Lung (tissue), 12 donors: Measurements from ENCODE around the gene CPNE7. TPM values are rescaled to one million over a fixed set of nuclear protein-coding genes. Genes with fewer than 3 reads are reported as not detected.
"Not testable (repeated sequence)": the region's sequence is repeated elsewhere in the genome, so short reads cannot be mapped to it uniquely, and the experiment has no call there.

Experiments used
- ATAC-seq: fragments of 200-7000 bp; cut with Tn5 transposase; one replicate; pipeline ENCODE4 v1.9.1; 2020; ENCODE audit warnings: moderate number of reproducible peaks; ENCODE audit not compliant: insufficient read depth, low FRiP score
- DNase-seq, 3 donors: peaks; one replicate each; pipeline ENCODE4 v3.0.0-alpha.2; 2013 to 2017
- H3K27ac ChIP-seq, 2 donors: one replicate each; pipeline ENCODE4 v1.5.1; 2013; ENCODE audit warnings: mild to moderate bottlenecking in 2 of 2, moderate library complexity in 2 of 2, control low read depth in 1 of 2, inconsistent platforms in 1 of 2, low read depth in 1 of 2, low read length in 1 of 2
- H3K27me3 ChIP-seq, 3 donors: one replicate each; pipeline ENCODE4 v1.5.1; 2013; ENCODE audit warnings: low read length in 2 of 3; ENCODE audit not compliant: control insufficient read depth in 3 of 3, insufficient read depth in 3 of 3
- H3K36me3 ChIP-seq, 4 donors: one replicate each; pipeline ENCODE4 v1.5.1; 2013; ENCODE audit warnings: low read length in 4 of 4, mild to moderate bottlenecking in 1 of 4, moderate library complexity in 1 of 4; ENCODE audit not compliant: control insufficient read depth in 4 of 4, insufficient read depth in 4 of 4
- H3K4me1 ChIP-seq, 5 donors: one replicate each; pipeline ENCODE4 v1.5.1; 2013; ENCODE audit warnings: low read length in 5 of 5, mild to moderate bottlenecking in 2 of 5, moderate library complexity in 1 of 5; ENCODE audit not compliant: control insufficient read depth in 5 of 5, insufficient read depth in 5 of 5
- H3K4me3 ChIP-seq: one replicate; pipeline ENCODE4 v1.5.1; 2013; ENCODE audit warnings: mild to moderate bottlenecking, control low read depth, moderate library complexity
- H3K9ac ChIP-seq, 2 donors: one replicate each; pipeline ENCODE4 v1.5.1; 2013; ENCODE audit warnings: low read length in 2 of 2, control low read depth in 1 of 2; ENCODE audit not compliant: insufficient read depth in 1 of 2
- H3K9me3 ChIP-seq, 4 donors: one replicate each; pipeline ENCODE4 v1.5.1; 2013; ENCODE audit warnings: low read length in 3 of 4, mild to moderate bottlenecking in 1 of 4, moderate library complexity in 1 of 4; ENCODE audit not compliant: control insufficient read depth in 4 of 4, insufficient read depth in 3 of 4
- CTCF ChIP-seq: IDR thresholded peaks from 2 replicates; pipeline ENCODE4 v1.5.1; 2012; ENCODE audit warnings: mild to moderate bottlenecking; ENCODE audit errors: control extremely low read depth, extremely low read depth
- WGBS, 2 donors: extraction: QIAGEN DNeasy Blood & Tissue Kit; methylation state at CpG; one replicate each; pipeline ENCODE4 v1.1.7; 2013; 5-methylcytosine and 5-hydroxymethylcytosine counted together
- polyA plus RNA-seq, 2 donors: library from polyadenylated mRNA; stranded (reverse); fragments of 200-250 nt; gene quantifications; one replicate each; pipeline ENCODE4 v1.2.1, GENCODE V29; 2013
- total RNA-seq, 2 donors: library from RNA; depleted of rRNA in 1 of 2; stranded (reverse); fragments of >200 nt in 1 of 2; gene quantifications; one replicate each; pipeline ENCODE4 v1.2.1, GENCODE V29; 2014 to 2021
- donor health status: control.
- donor health status: control.
- donor health status: Bipolar disorder and iron deficiency.
- donor health status: healthy.
- donor health status: DM: yes; HTN: yes; CAD: no.

CPNE7 gene
- total and polyA plus RNA-seq, 4 donors, result 0.65 to 2.2 (median 1.2) TPM

- Histone ChIP-seq H3K36me3 (peaks cover 0 to 3% (median under 1%) of the 10 kb centered on the region in 4 donors), H3K4me3 (no peak overlapping the region), H3K4me1 (peaks cover 0 to 28% (median 15%) of the 10 kb centered on the region in 5 donors), H3K27ac (no peak overlapping the region), H3K27me3 (peaks cover 0 to 28% (median 7%) of the 10 kb centered on the region in 3 donors), H3K9me3 (no peaks in the 10 kb centered on the region), H3K9ac (no peak overlapping the region)
- 81 to 87% methylated on average over 20 to 23 of the region's 23 CpGs for WGBS, 2 donors
- ATAC-seq (no peak), DNase-seq (no peak)
- no peak for TF ChIP-seq CTCF
These were observed 5.8 kb upstream of the CPNE7 start for GRCh38 chr16:89569506-89570341.

GRCh38 chr16:89570342-89570923, 5.1 kb upstream of the CPNE7 start:
- Histone ChIP-seq H3K36me3 (no peaks in the 10 kb centered on the region), H3K27me3 (peaks cover 4 to 31% (median 7%) of the 10 kb centered on the region in 3 donors), H3K9me3 (no peaks in the 10 kb centered on the region), H3K9ac (no peak overlapping the region), H3K4me3 (no peak overlapping the region), H3K4me1 (peaks cover 0 to 28% (median 9%) of the 10 kb centered on the region in 5 donors), H3K27ac (no peak overlapping the region)
- WGBS, 2 donors, result 84 to 87% methylated on average over 30 of the region's 30 CpGs
- DNase-seq (no peak), ATAC-seq (no peak)
- no peak for TF ChIP-seq CTCF

- DNase-seq, H3K4me3 ChIP-seq, ATAC-seq, H3K27ac ChIP-seq, H3K36me3 ChIP-seq, H3K9ac ChIP-seq, H3K9me3 ChIP-seq: not testable (repeated sequence)
- peaks cover 4 to 31% (median 7%) of the 10 kb centered on the region in 3 donors for H3K27me3 ChIP-seq
- peaks cover 0 to 21% (median 6%) of the 10 kb centered on the region in 5 donors for H3K4me1 ChIP-seq
- 87 to 88% methylated on average over 25 to 35 of the region's 36 CpGs for WGBS, 2 donors
These were observed 4.5 kb upstream of the CPNE7 start for GRCh38 chr16:89570983-89571598.

- no peak for DNase-seq
- WGBS, 2 donors, result 83 to 86% methylated on average over 18 of the region's 18 CpGs
- peaks cover 4 to 31% (median 7%) of the 10 kb centered on the region in 3 donors for H3K27me3 ChIP-seq
These were observed 3.9 kb upstream of the CPNE7 start for GRCh38 chr16:89571636-89572035.

More at GRCh38 chr16:89571636-89572035, 3.9 kb upstream of the CPNE7 start:
- no peak overlapping the region for H3K9ac ChIP-seq
- H3K4me3 ChIP-seq, result no peak overlapping the region
- no peak for ATAC-seq
- H3K4me1 ChIP-seq, result peaks cover 0 to 21% (median 6%) of the 10 kb centered on the region in 5 donors
- no peak overlapping the region for H3K27ac ChIP-seq
- H3K9me3 ChIP-seq, result no peaks in the 10 kb centered on the region
- H3K36me3 ChIP-seq, result no peaks in the 10 kb centered on the region
- no peak for TF ChIP-seq CTCF
